Left ventricle myocardium inferior (tissue), 1 donor: Measurements from ENCODE around the gene TRPM5. TPM values are rescaled to one million over a fixed set of nuclear protein-coding genes. Genes with fewer than 3 reads are reported as not detected.

Experiments
- DNase-seq: peaks from one replicate; pipeline ENCODE4 v3.0.0-alpha.2; 2020
- H3K27ac ChIP-seq: fragments of 200-600 bp; replicated peaks from 2 replicates; pipeline ENCODE4 v1.8.0; 2021
- H3K27me3 ChIP-seq: fragments of 200-600 bp; 2 replicates; pipeline ENCODE4 v1.8.0; 2021; ENCODE audit warnings: low read depth
- H3K36me3 ChIP-seq: fragments of 200-600 bp; 2 replicates; pipeline ENCODE4 v1.8.0; 2021
- H3K4me1 ChIP-seq: fragments of 200-600 bp; 2 replicates; pipeline ENCODE4 v1.8.0; 2021
- H3K4me3 ChIP-seq: fragments of 200-600 bp; 2 replicates; pipeline ENCODE4 v1.8.0; 2021; ENCODE audit warnings: mild to moderate bottlenecking, moderate library complexity
- H3K9me3 ChIP-seq: fragments of 200-600 bp; replicated peaks from 2 replicates; pipeline ENCODE4 v1.8.0; 2021
- CTCF ChIP-seq: fragments of 200-600 bp; IDR thresholded peaks from 2 replicates; pipeline ENCODE4 v1.8.0; 2021; ENCODE audit warnings: antibody characterized with exemption, mild to moderate bottlenecking, borderline replicate concordance
- intact Hi-C: fragments of 100-400 bp; cut with micrococcal nuclease; formaldehyde crosslinking; loops from one replicate; pipeline ENCODE4 v1.11.0; 2022
- total RNA-seq: library from RNA; stranded (reverse); fragmentation: NEBNext Ultra II Directional; extraction: Animal tissue kit (Norgen Biotek cat#: 25700); gene quantifications from one replicate; pipeline ENCODE4 v1.2.1, GENCODE V29; 2021
- donor health status: DM: no; HTN: yes; CAD: no; lungs with severe emphysema.

Gene TRPM5
- total RNA-seq, 1 donor from 2014 or later = not detected

- intact Hi-C loops = loop anchor here (10.0 kb wide), 1 partner anchor 215 kb away; no protein-coding TSS in a partner anchor
- Histone ChIP-seq H3K4me3 (no peak overlapping the region), H3K4me1 (no peaks in the 10 kb centered on the region), H3K27me3 (peaks cover 7% of the 10 kb centered on the region), H3K27ac (no peak overlapping the region), H3K9me3 (no peaks in the 10 kb centered on the region), H3K36me3 (no peaks in the 10 kb centered on the region)
- TF ChIP-seq CTCF = no peak
- no peak for DNase-seq
These were observed 34.5 kb downstream of the TRPM5 start for GRCh38 chr11:2409611-2410468.

GRCh38 chr11:2409126-2409525 is 35.2 kb downstream of the TRPM5 start:
- Histone ChIP-seq H3K4me1 (no peaks in the 10 kb centered on the region), H3K27ac (no peak overlapping the region), H3K27me3 (peaks cover 7% of the 10 kb centered on the region), H3K4me3 (no peak overlapping the region), H3K9me3 (no peaks in the 10 kb centered on the region), H3K36me3 (no peaks in the 10 kb centered on the region)
- TF ChIP-seq CTCF = no peak
- intact Hi-C loops = no loop called here
- DNase-seq = no peak

- DNase-seq = no peak
- intact Hi-C loops = no loop called here
- Histone ChIP-seq H3K36me3 (peaks cover 2% of the 10 kb centered on the region), H3K27me3 (peaks cover 7% of the 10 kb centered on the region), H3K27ac (no peak overlapping the region), H3K4me1 (no peaks in the 10 kb centered on the region), H3K9me3 (no peaks in the 10 kb centered on the region), H3K4me3 (no peak overlapping the region)
- no peak for TF ChIP-seq CTCF
These were observed 35.6 kb downstream of the TRPM5 start for GRCh38 chr11:2408671-2409070.

GRCh38 chr11:2406878-2407410 is 37.4 kb downstream of the TRPM5 start:
- peaks cover 19% of the 10 kb centered on the region for H3K36me3 ChIP-seq
- H3K27me3 ChIP-seq = peaks cover 7% of the 10 kb centered on the region
- DNase-seq = no peak
- peaks cover 5% of the 10 kb centered on the region for H3K4me1 ChIP-seq
- no peak overlapping the region for H3K4me3 ChIP-seq
- H3K9me3 ChIP-seq = no peaks in the 10 kb centered on the region
- intact Hi-C loops = no loop called here
- H3K27ac ChIP-seq = no peak overlapping the region
- no peak for TF ChIP-seq CTCF

GRCh38 chr11:2406451-2406850 is 37.9 kb downstream of the TRPM5 start:
- TF ChIP-seq CTCF = no peak
- intact Hi-C loops = no loop called here
- Histone ChIP-seq H3K27me3 (peaks cover 7% of the 10 kb centered on the region), H3K4me1 (peaks cover 10% of the 10 kb centered on the region), H3K27ac (no peak overlapping the region), H3K4me3 (no peak overlapping the region), H3K9me3 (no peaks in the 10 kb centered on the region), H3K36me3 (peaks cover 19% of the 10 kb centered on the region)
- DNase-seq = no peak
